H1 (cell line): Measurements from ENCODE around the gene CST7. TPM values are rescaled to one million over a fixed set of nuclear protein-coding genes. Genes with fewer than 3 reads are reported as not detected.
A peak's percentile ranks its signal among the peaks of the same experiment; 100 is the strongest.

Experiments used
- CTCF ChIA-PET: fragments of 300-600 bp; sonication (Branson Sonifier 250); formaldehyde crosslinking; loops from one replicate; lab custom pipeline; 2021; ENCODE audit not compliant: partially characterized antibody; lab: Charles Lee
- POLR2A ChIA-PET: fragments of 300-600 bp; sonication (Branson Sonifier 250); formaldehyde crosslinking; loops from one replicate; lab custom pipeline; 2021; ENCODE audit warnings: inconsistent platforms; ENCODE audit not compliant: partially characterized antibody; lab: Charles Lee
- DNase-seq, 2 experiments: peaks; one replicate each; pipeline versions ENCODE4 v3.0.0 to v3.0.0-alpha.2; 2010 to 2022; ENCODE audit warnings: low spot score in 2 of 2, low read depth in 1 of 2, mixed read lengths in 1 of 2
- FAIRE-seq: peaks from 2 replicates; lab custom pipeline; 2011; peaks lifted over from hg19 to GRCh38; lab: Jason Lieb, UNC
- H2AFZ ChIP-seq: 2 replicates; pipeline ENCODE4 v1.8.1; 2012; ENCODE audit warnings: low read length, inconsistent platforms
- H2AK5ac ChIP-seq: 2 replicates; pipeline ENCODE4 v1.6.1; 2013; ENCODE audit warnings: low read depth, low read length
- H2BK120ac ChIP-seq: replicated peaks from 2 replicates; pipeline ENCODE3; 2013; ENCODE audit warnings: low read depth, low read length, inconsistent platforms
- H2BK12ac ChIP-seq: 2 replicates; pipeline ENCODE4 v1.6.1; 2013; ENCODE audit warnings: low read depth, low read length
- H2BK15ac ChIP-seq: 2 replicates; pipeline ENCODE4 v1.6.1; 2013; ENCODE audit warnings: low read length
- H2BK20ac ChIP-seq: 2 replicates; pipeline ENCODE4 v1.6.1; 2013; ENCODE audit warnings: low read length
- H2BK5ac ChIP-seq: 2 replicates; pipeline ENCODE4 v1.6.1; 2013; ENCODE audit warnings: low read depth, low read length
- H3K14ac ChIP-seq: 2 replicates; pipeline ENCODE4 v1.6.1; 2013; ENCODE audit warnings: inconsistent platforms; ENCODE audit not compliant: insufficient read length
- H3K18ac ChIP-seq: 2 replicates; pipeline ENCODE4 v1.6.1; 2013; ENCODE audit warnings: low read length; ENCODE audit errors: extremely low read depth
- H3K23ac ChIP-seq: 2 replicates; pipeline ENCODE4 v1.6.1; 2013; ENCODE audit warnings: inconsistent platforms; ENCODE audit not compliant: insufficient read length
- H3K23me2 ChIP-seq: 2 replicates; pipeline ENCODE4 v1.6.1; 2013; ENCODE audit warnings: low read depth, low read length
- H3K27ac ChIP-seq: 2 replicates; pipeline ENCODE4 v1.6.1; 2011; ENCODE audit warnings: low read depth, low read length, inconsistent platforms
- H3K27me3 ChIP-seq, 4 experiments: replicated peaks in 1 of 4; 1 replicate in 1 of 4; 2 replicates in 3 of 4; pipeline versions ENCODE4 v1.6.1 to v1.8.1; 2011 to 2013; ENCODE audit warnings: low read length in 3 of 4, mild to moderate bottlenecking in 3 of 4, inconsistent platforms in 2 of 4, mixed read lengths in 2 of 4, moderate library complexity in 1 of 4; ENCODE audit not compliant: control insufficient read depth in 3 of 4, insufficient read depth in 3 of 4; ENCODE audit errors: extremely low read depth in 1 of 4
- H3K36me3 ChIP-seq, 4 experiments: 2 replicates each; pipeline versions ENCODE4 v1.6.1 to v1.8.1; 2011 to 2013; ENCODE audit warnings: mild to moderate bottlenecking in 4 of 4, low read length in 3 of 4, moderate library complexity in 2 of 4, control low read depth in 1 of 4, inconsistent platforms in 1 of 4; ENCODE audit not compliant: insufficient read depth in 4 of 4, control insufficient read depth in 2 of 4
- H3K4ac ChIP-seq: replicated peaks from 2 replicates; pipeline ENCODE3; 2013; ENCODE audit warnings: low read length, low read depth, mixed read lengths, inconsistent platforms; ENCODE audit not compliant: insufficient read length
- H3K4me1 ChIP-seq, 4 experiments: replicated peaks in 1 of 4; 1 replicate in 1 of 4; 2 replicates in 3 of 4; pipeline versions ENCODE4 v1.6.1 to v1.8.1; 2011 to 2013; ENCODE audit warnings: low read length in 3 of 4, inconsistent platforms in 2 of 4, mixed read lengths in 1 of 4; ENCODE audit not compliant: insufficient read depth in 4 of 4, control insufficient read depth in 3 of 4
- H3K4me2 ChIP-seq, 2 experiments: 2 replicates each; pipeline versions ENCODE4 v1.6.1 to v1.8.1; 2011 to 2013; ENCODE audit warnings: low read depth in 2 of 2, low read length in 2 of 2, control low read depth in 1 of 2, inconsistent platforms in 1 of 2, mild to moderate bottlenecking in 1 of 2; ENCODE audit not compliant: insufficient read depth in 1 of 2
- H3K4me3 ChIP-seq, 4 experiments: fragments of 200-600, 300-600 bp in 1 of 4; sonication (generic), shearing (Covaris generic), sonication (Bioruptor Twin) in 1 of 4; 2 replicates each; pipeline versions ENCODE4 v1.5.1 to v1.8.1; 2011 to 2016; ENCODE audit warnings: low read length in 4 of 4, low read depth in 3 of 4, control low read depth in 2 of 4, inconsistent platforms in 2 of 4, mild to moderate bottlenecking in 2 of 4, mixed read lengths in 1 of 4, moderate library complexity in 1 of 4; ENCODE audit not compliant: insufficient read depth in 2 of 4; ENCODE audit errors: extremely low read depth in 1 of 4
- H3K56ac ChIP-seq: replicated peaks from 2 replicates; pipeline ENCODE3; 2013; ENCODE audit warnings: low read depth, mild to moderate bottlenecking, mixed read lengths, low read length, inconsistent platforms; ENCODE audit not compliant: insufficient read length
- H3K79me1 ChIP-seq: 2 replicates; pipeline ENCODE4 v1.6.1; 2013; ENCODE audit warnings: low read depth, low read length, control low read depth
- H3K79me2 ChIP-seq, 2 experiments: 2 replicates each; pipeline versions ENCODE4 v1.6.1 to v1.8.1; 2012 to 2013; ENCODE audit warnings: low read length in 2 of 2, mild to moderate bottlenecking in 2 of 2, inconsistent platforms in 1 of 2; ENCODE audit not compliant: insufficient read depth in 2 of 2, control insufficient read depth in 1 of 2
- H3K9ac ChIP-seq, 4 experiments: replicated peaks in 1 of 4; 1 replicate in 1 of 4; 2 replicates in 3 of 4; pipeline versions ENCODE4 v1.6.1 to v1.8.1; 2011 to 2013; ENCODE audit warnings: low read depth in 3 of 4, low read length in 3 of 4, control low read depth in 2 of 4, mild to moderate bottlenecking in 2 of 4, moderate library complexity in 2 of 4, inconsistent platforms in 1 of 4; ENCODE audit errors: extremely low read depth in 1 of 4
- H3K9me3 ChIP-seq, 2 experiments: 2 replicates each; pipeline versions ENCODE4 v1.6.1 to v1.8.1; 2012 to 2013; ENCODE audit warnings: mild to moderate bottlenecking in 2 of 2, moderate library complexity in 2 of 2, control low read depth in 1 of 2, inconsistent platforms in 1 of 2, low read depth in 1 of 2, low read length in 1 of 2, mixed read lengths in 1 of 2; ENCODE audit not compliant: insufficient read depth in 2 of 2
- H4K20me1 ChIP-seq, 2 experiments: replicated peaks in 1 of 2; 2 replicates each; pipeline versions ENCODE3 to v1.8.1; 2011 to 2013; ENCODE audit warnings: inconsistent platforms in 2 of 2, low read length in 2 of 2, mild to moderate bottlenecking in 1 of 2; ENCODE audit not compliant: insufficient read depth in 2 of 2, control insufficient read depth in 1 of 2
- H4K5ac ChIP-seq: 2 replicates; pipeline ENCODE4 v1.6.1; 2013; ENCODE audit warnings: low read length, low read depth, mixed read lengths, inconsistent platforms; ENCODE audit not compliant: insufficient read length
- H4K8ac ChIP-seq: 2 replicates; pipeline ENCODE4 v1.8.0; 2013; ENCODE audit warnings: mild to moderate bottlenecking, moderate library complexity, low read length, inconsistent platforms; ENCODE audit not compliant: insufficient read depth; ENCODE audit errors: extremely low read depth
- H4K91ac ChIP-seq: replicated peaks from 2 replicates; pipeline ENCODE3; 2013; ENCODE audit warnings: low read length, mixed read lengths, inconsistent platforms; ENCODE audit not compliant: insufficient read length
- CBX5 ChIP-seq: fragments of 300-800, 300-1000 bp; sonication (generic); IDR thresholded peaks from 2 replicates; pipeline ENCODE4 v1.7.1; 2016; ENCODE audit warnings: antibody characterized with exemption, low read length, low read depth
- GTF2F1 ChIP-seq: IDR thresholded peaks from 2 replicates; pipeline ENCODE4 v1.6.1; 2012; ENCODE audit warnings: low read depth, low read length, improper control_type of control experiment, borderline replicate concordance
- HDAC2 ChIP-seq, 2 experiments: fragments of 300-600 bp in 1 of 2; sonication (generic) in 1 of 2; IDR thresholded peaks; 2 replicates each; pipeline ENCODE4 v1.6.1; 2011 to 2012; ENCODE audit warnings: low read depth in 2 of 2, low read length in 2 of 2, mild to moderate bottlenecking in 2 of 2, moderate library complexity in 2 of 2, borderline replicate concordance in 1 of 2, inconsistent platforms in 1 of 2
- JUND ChIP-seq: IDR thresholded peaks from 2 replicates; pipeline ENCODE4 v1.6.1; 2011; ENCODE audit warnings: mild to moderate bottlenecking, improper control_type of control experiment, low read length
- KDM4A ChIP-seq: IDR thresholded peaks from one replicate; pipeline ENCODE4 v1.7.1; 2012; ENCODE audit warnings: low read depth, mild to moderate bottlenecking, moderate library complexity, low read length, inconsistent platforms; ENCODE audit not compliant: severe bottlenecking
- PHF8 ChIP-seq: fragments of 200-600 bp; sonication (generic); conservative IDR thresholded peaks from 2 replicates; pipeline ENCODE4 v1.7.1; 2012; ENCODE audit warnings: low read depth, mild to moderate bottlenecking, inconsistent platforms, low read length, moderate library complexity
- POLR2AphosphoS5 ChIP-seq: IDR thresholded peaks from 2 replicates; pipeline ENCODE4 v1.6.1; 2011; ENCODE audit warnings: low read depth, low read length
- RBBP5 ChIP-seq: IDR thresholded peaks from 2 replicates; pipeline ENCODE4 v1.7.1; 2012; ENCODE audit warnings: low read depth, mild to moderate bottlenecking, inconsistent platforms, low read length, moderate library complexity, borderline replicate concordance
- SIRT6 ChIP-seq: IDR thresholded peaks from one replicate; pipeline ENCODE4 v1.7.1; 2012; ENCODE audit warnings: low read length, inconsistent platforms
- SP1 ChIP-seq: IDR thresholded peaks from 2 replicates; pipeline ENCODE4 v1.6.1; 2011; ENCODE audit warnings: low read depth, low read length
- TAF7 ChIP-seq: optimal IDR thresholded peaks from 2 replicates; pipeline ENCODE3; 2011; ENCODE audit warnings: low read depth, mild to moderate bottlenecking, inconsistent platforms, low read length, moderate library complexity, borderline replicate concordance
- TCF12 ChIP-seq: IDR thresholded peaks from 2 replicates; pipeline ENCODE4 v1.6.1; 2011; ENCODE audit warnings: low read depth, mild to moderate bottlenecking, low read length
- WGBS, 2 experiments: shearing (Covaris generic) in 1 of 2; methylation state at CpG; one replicate each; pipeline versions ENCODE4 v1.1.6 to v1.1.7; 2013 to 2015; ENCODE audit warnings: low lambda C conversion rate in 2 of 2, mixed read lengths in 2 of 2, inconsistent platforms in 1 of 2, low coverage in 1 of 2, missing lambda C conversion rate in 1 of 2; ENCODE audit not compliant: insufficient replicate concordance in 2 of 2, insufficient coverage in 1 of 2, insufficient read length in 1 of 2; ENCODE audit errors: extremely low coverage in 1 of 2, missing lambda C conversion rate in 1 of 2; 5-methylcytosine and 5-hydroxymethylcytosine counted together
- polyA plus RNA-seq, 7 experiments: library from polyadenylated mRNA; depleted of rRNA in 3 of 7; stranded (reverse) in 5 of 7; unstranded in 2 of 7; fragments of >200 nt in 5 of 7; fragments of 200-250 nt in 2 of 7; gene quantifications; 1 replicate in 5 of 7; 2 replicates in 1 of 7; 4 replicates in 1 of 7; pipeline versions ENCODE4 v1.2.1 to v1.2.3, GENCODE V29; 2011 to 2013; ENCODE audit warnings: missing spikeins in 2 of 7, mixed read lengths in 2 of 7
- total RNA-seq: library from RNA; stranded (reverse); fragmentation: NEBNext Ultra II Directional; extraction: Animal tissue kit (Norgen Biotek cat#: 25700); gene quantifications from 2 replicates; pipeline ENCODE4 v1.2.1, GENCODE V29; 2021

CST7 gene
- total and polyA plus RNA-seq, 2 of the 8 experiments (the other 6 are each of a cell fraction or from before 2014, with no cell fraction given) = not detected

DNA sequence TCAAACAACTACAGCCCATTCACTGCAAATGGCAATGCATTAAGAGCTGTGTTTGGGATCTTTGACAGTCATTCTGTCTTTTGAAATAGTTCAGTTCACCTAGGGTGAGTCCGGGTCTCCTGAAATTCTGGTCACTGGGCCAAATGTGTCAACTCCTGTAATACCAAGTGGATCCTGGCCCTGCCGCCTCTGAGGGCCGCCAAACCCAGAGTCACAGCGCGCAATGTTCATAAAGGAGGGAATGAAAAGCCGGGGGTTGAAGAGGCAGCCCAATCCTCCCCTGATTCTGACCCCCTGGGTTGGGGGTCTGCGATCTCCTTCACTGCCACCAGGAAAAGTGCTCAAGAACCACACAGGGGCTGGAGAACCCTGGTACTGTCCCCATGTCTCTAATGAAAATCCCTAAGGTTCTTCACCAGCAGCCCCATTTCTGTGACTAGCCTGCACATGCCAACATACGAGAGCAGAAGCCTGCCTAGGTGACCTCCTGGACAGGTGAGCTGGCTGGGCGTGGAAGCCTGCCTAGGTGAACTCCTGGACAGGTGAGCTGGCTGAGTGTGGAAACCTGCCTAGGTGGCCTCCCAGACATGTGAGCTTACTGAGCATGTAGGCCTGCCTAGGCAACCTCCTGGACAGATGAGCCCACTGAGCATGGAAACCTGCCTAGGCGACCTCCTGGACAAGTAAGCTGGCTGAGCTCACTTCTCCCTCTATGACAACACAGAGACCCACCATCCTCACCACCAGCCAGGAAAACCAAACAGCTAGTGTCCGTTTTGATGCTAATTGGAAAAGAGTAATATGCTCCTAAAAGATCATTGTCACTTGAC lies 59.5 kb downstream of the CST7 start:
- Histone ChIP-seq H3K79me2 (no peaks in the 10 kb centered on the region), H3K27ac (no peak overlapping the region), H2BK20ac (no peak overlapping the region), H3K4me2 (no peak overlapping the region), H4K5ac (no peak overlapping the region), H2AK5ac (no peak overlapping the region), H3K23me2 (no peaks in the 10 kb centered on the region), H3K18ac (no peak overlapping the region), H3K56ac (no peak overlapping the region), H3K4ac (no peak overlapping the region), H2BK120ac (no peak overlapping the region), H2AFZ (no peak overlapping the region), H3K23ac (no peak overlapping the region), H3K9me3 (no peaks in the 10 kb centered on the region), H3K14ac (no peak overlapping the region), H3K9ac (no peak overlapping the region), H2BK15ac (no peak overlapping the region), H3K27me3 (no peaks in the 10 kb centered on the region), H2BK5ac (no peak overlapping the region), H3K36me3 (no peaks in the 10 kb centered on the region), H4K91ac (no peak overlapping the region), H4K20me1 (no peaks in the 10 kb centered on the region), H2BK12ac (no peak overlapping the region), H4K8ac (peak overlapping the region; percentile 11; the same call in 1 of the 2 replicates), H3K79me1 (no peaks in the 10 kb centered on the region), H3K4me1 (no peaks in the 10 kb centered on the region), H3K4me3 (no peak overlapping the region)
- DNase-seq (no peak), FAIRE-seq (no peak)
- CTCF ChIA-PET = interaction anchor here (0.6 to 4.3 kb wide), 8 partner anchors 10 to 191 kb away, joined by 3 to 23 read pairs (median 6); no protein-coding TSS in a partner anchor
- 94% methylated on average over 11 of the region's 11 CpGs; no CpG with 5 or more reads in 1 of the 2 experiments for WGBS, 2 experiments
- POLR2A ChIA-PET = no interaction called here
- no peak for TF ChIP-seq PHF8
- TF ChIP-seq KDM4A = no peak
- TF ChIP-seq SIRT6 = no peak
- TF ChIP-seq TCF12 = no peak
- no peak for TF ChIP-seq CBX5
- no peak for TF ChIP-seq POLR2AphosphoS5
- no peak for TF ChIP-seq TAF7
- TF ChIP-seq SP1 = no peak
- TF ChIP-seq RBBP5 = no peak
- TF ChIP-seq GTF2F1 = no peak
- no peak for TF ChIP-seq JUND
- no peak for TF ChIP-seq HDAC2 (IDR thresholded peaks at IDR 0.05; ENCODE audit: borderline replicate concordance in 1 of 2, low read depth in 2 of 2, low read length in 2 of 2)
